Measurements from ENCODE around the gene KANK2. TPM values are rescaled to one million over a fixed set of nuclear protein-coding genes. Genes with fewer than 3 reads are reported as not detected.
A peak's percentile ranks its signal among the peaks of the same experiment; 100 is the strongest.

The KANK2 gene
- total RNA-seq, 1 experiment from 2014 or later = 0.19 TPM

- DNase-seq = no peak
- Histone ChIP-seq H3K27ac (ENCODE audit: low read length) (no peak overlapping the region), H2AFZ (ENCODE audit: low read length) (no peak overlapping the region), H3K36me3 (ENCODE audit: insufficient read depth, low read length) (peaks cover 3% of the 10 kb centered on the region; the same call in 1 of the 2 replicates), H3K4me3 (ENCODE audit: low read length) (peak overlapping the region; percentile 91), H3K4me2 (ENCODE audit: low read depth, low read length, poor library complexity, severe bottlenecking) (peak overlapping the region; percentile 80), H3K4me1 (ENCODE audit: low read length) (peaks cover 13% of the 10 kb centered on the region), H4K20me1 (ENCODE audit: insufficient read depth, low read depth, low read length) (no peaks in the 10 kb centered on the region), H3K27me3 (ENCODE audit: low read length) (no peaks in the 10 kb centered on the region), H3K79me2 (ENCODE audit: low read length) (peaks cover 33% of the 10 kb centered on the region), H3K9me2 (replicated peaks; ENCODE audit: insufficient read depth, low read length) (no peaks in the 10 kb centered on the region), H3K9me3 (ENCODE audit: low read length) (no peaks in the 10 kb centered on the region), H3K9ac (ENCODE audit: low read length) (peak overlapping the region; percentile 90)
Measured at GRCh38 chr19:11154683-11155047, 42.7 kb downstream of the KANK2 start.

GRCh38 chr19:11152318-11153062 lies 44.9 kb downstream of the KANK2 start:
- DNase-seq = no peak
- Histone ChIP-seq H2AFZ (ENCODE audit: low read length) (no peak overlapping the region), H3K36me3 (ENCODE audit: insufficient read depth, low read length) (peaks cover 3% of the 10 kb centered on the region; the same call in 1 of the 2 replicates), H3K4me1 (ENCODE audit: low read length) (peaks cover 13% of the 10 kb centered on the region), H4K20me1 (ENCODE audit: insufficient read depth, low read depth, low read length) (no peaks in the 10 kb centered on the region), H3K27me3 (ENCODE audit: low read length) (no peaks in the 10 kb centered on the region), H3K9me2 (replicated peaks; ENCODE audit: insufficient read depth, low read length) (no peaks in the 10 kb centered on the region), H3K27ac (ENCODE audit: low read length) (no peak overlapping the region), H3K9ac (ENCODE audit: low read length) (no peak overlapping the region), H3K79me2 (ENCODE audit: low read length) (peaks cover 33% of the 10 kb centered on the region), H3K9me3 (ENCODE audit: low read length) (no peaks in the 10 kb centered on the region), H3K4me3 (ENCODE audit: low read length) (no peak overlapping the region), H3K4me2 (ENCODE audit: low read depth, low read length, poor library complexity, severe bottlenecking) (no peak overlapping the region)

- Histone ChIP-seq H3K36me3 (ENCODE audit: insufficient read depth, low read length) (peaks cover 3% of the 10 kb centered on the region; the same call in 1 of the 2 replicates), H2AFZ (ENCODE audit: low read length) (no peak overlapping the region), H3K4me3 (ENCODE audit: low read length) (no peak overlapping the region), H3K9ac (ENCODE audit: low read length) (no peak overlapping the region), H3K27ac (ENCODE audit: low read length) (no peak overlapping the region), H3K4me2 (ENCODE audit: low read depth, low read length, poor library complexity, severe bottlenecking) (no peak overlapping the region), H4K20me1 (ENCODE audit: insufficient read depth, low read depth, low read length) (no peaks in the 10 kb centered on the region), H3K79me2 (ENCODE audit: low read length) (peaks cover 33% of the 10 kb centered on the region), H3K9me3 (ENCODE audit: low read length) (no peaks in the 10 kb centered on the region), H3K4me1 (ENCODE audit: low read length) (peaks cover 10% of the 10 kb centered on the region), H3K27me3 (ENCODE audit: low read length) (no peaks in the 10 kb centered on the region), H3K9me2 (replicated peaks; ENCODE audit: insufficient read depth, low read length) (no peaks in the 10 kb centered on the region)
- no peak for DNase-seq
Measured at GRCh38 chr19:11151181-11151580, 46.2 kb downstream of the KANK2 start.

- no peak overlapping the region for H3K4me2 ChIP-seq (ENCODE audit: low read depth, low read length, poor library complexity, severe bottlenecking)
- H3K27ac ChIP-seq (ENCODE audit: low read length) = no peak overlapping the region
- H3K4me1 ChIP-seq (ENCODE audit: low read length) = no peaks in the 10 kb centered on the region
- H3K4me3 ChIP-seq (ENCODE audit: low read length) = no peak overlapping the region
- no peaks in the 10 kb centered on the region for H4K20me1 ChIP-seq (ENCODE audit: insufficient read depth, low read depth, low read length)
- no peaks in the 10 kb centered on the region for H3K9me2 ChIP-seq (replicated peaks; ENCODE audit: insufficient read depth, low read length)
- no peak for DNase-seq
- H3K27me3 ChIP-seq (ENCODE audit: low read length) = no peaks in the 10 kb centered on the region
- no peak overlapping the region for H2AFZ ChIP-seq (ENCODE audit: low read length)
- H3K79me2 ChIP-seq (ENCODE audit: low read length) = peaks cover 14% of the 10 kb centered on the region
- peaks cover 7% of the 10 kb centered on the region; the same call in 1 of the 2 replicates for H3K36me3 ChIP-seq (ENCODE audit: insufficient read depth, low read length)
- H3K9ac ChIP-seq (ENCODE audit: low read length) = no peak overlapping the region
- H3K9me3 ChIP-seq (ENCODE audit: low read length) = no peaks in the 10 kb centered on the region
Measured at GRCh38 chr19:11148001-11148400, 49.3 kb downstream of the KANK2 start.

- no peak overlapping the region for H3K4me2 ChIP-seq (ENCODE audit: low read depth, low read length, poor library complexity, severe bottlenecking)
- no peak overlapping the region for H3K27ac ChIP-seq (ENCODE audit: low read length)
- no peaks in the 10 kb centered on the region for H3K27me3 ChIP-seq (ENCODE audit: low read length)
- no peak overlapping the region for H3K4me3 ChIP-seq (ENCODE audit: low read length)
- no peaks in the 10 kb centered on the region for H3K4me1 ChIP-seq (ENCODE audit: low read length)
- no peak overlapping the region for H2AFZ ChIP-seq (ENCODE audit: low read length)
- H3K36me3 ChIP-seq (ENCODE audit: insufficient read depth, low read length) = peaks cover 3% of the 10 kb centered on the region; the same call in 1 of the 2 replicates
- no peaks in the 10 kb centered on the region for H4K20me1 ChIP-seq (ENCODE audit: insufficient read depth, low read depth, low read length)
- H3K9me3 ChIP-seq (ENCODE audit: low read length) = no peaks in the 10 kb centered on the region
- no peaks in the 10 kb centered on the region for H3K79me2 ChIP-seq (ENCODE audit: low read length)
- no peaks in the 10 kb centered on the region for H3K9me2 ChIP-seq (replicated peaks; ENCODE audit: insufficient read depth, low read length)
- no peak for DNase-seq
- no peak overlapping the region for H3K9ac ChIP-seq (ENCODE audit: low read length)
Measured at GRCh38 chr19:11145536-11145924, 51.8 kb downstream of the KANK2 start.

- DNase-seq = no peak
- Histone ChIP-seq H2AFZ (ENCODE audit: low read length) (no peak overlapping the region), H3K36me3 (ENCODE audit: insufficient read depth, low read length) (peaks cover 3% of the 10 kb centered on the region; the same call in 1 of the 2 replicates), H3K27me3 (ENCODE audit: low read length) (no peaks in the 10 kb centered on the region), H3K79me2 (ENCODE audit: low read length) (no peaks in the 10 kb centered on the region), H3K9ac (ENCODE audit: low read length) (no peak overlapping the region), H4K20me1 (ENCODE audit: insufficient read depth, low read depth, low read length) (0 out of 2 replicates have a peak, but pooled peaks cover 3% of the 10 kb centered on the region), H3K4me3 (ENCODE audit: low read length) (no peak overlapping the region), H3K4me2 (ENCODE audit: low read depth, low read length, poor library complexity, severe bottlenecking) (no peak overlapping the region), H3K4me1 (ENCODE audit: low read length) (peaks cover 3% of the 10 kb centered on the region; the same call in 1 of the 2 replicates), H3K27ac (ENCODE audit: low read length) (no peak overlapping the region), H3K9me3 (ENCODE audit: low read length) (no peaks in the 10 kb centered on the region), H3K9me2 (replicated peaks; ENCODE audit: insufficient read depth, low read length) (no peaks in the 10 kb centered on the region)
Measured at GRCh38 chr19:11142528-11143171, 54.7 kb downstream of the KANK2 start.

- Histone ChIP-seq H3K9me2 (replicated peaks; ENCODE audit: insufficient read depth, low read length) (no peaks in the 10 kb centered on the region), H3K27ac (ENCODE audit: low read length) (no peak overlapping the region), H3K36me3 (ENCODE audit: insufficient read depth, low read length) (peaks cover 3% of the 10 kb centered on the region; the same call in 1 of the 2 replicates), H3K9me3 (ENCODE audit: low read length) (no peaks in the 10 kb centered on the region), H3K4me2 (ENCODE audit: low read depth, low read length, poor library complexity, severe bottlenecking) (no peak overlapping the region), H3K9ac (ENCODE audit: low read length) (no peak overlapping the region), H3K27me3 (ENCODE audit: low read length) (no peaks in the 10 kb centered on the region), H3K4me1 (ENCODE audit: low read length) (peaks cover 5% of the 10 kb centered on the region; the same call in 1 of the 2 replicates), H3K79me2 (ENCODE audit: low read length) (no peaks in the 10 kb centered on the region), H2AFZ (ENCODE audit: low read length) (no peak overlapping the region), H4K20me1 (ENCODE audit: insufficient read depth, low read depth, low read length) (0 out of 2 replicates have a peak, but pooled peaks cover 3% of the 10 kb centered on the region), H3K4me3 (ENCODE audit: low read length) (no peak overlapping the region)
- no peak for DNase-seq
Measured at GRCh38 chr19:11141937-11142527, 55.3 kb downstream of the KANK2 start.

GRCh38 chr19:11140896-11141295 lies 56.4 kb downstream of the KANK2 start:
- H2AFZ ChIP-seq (ENCODE audit: low read length) = no peak overlapping the region
- peaks cover 3% of the 10 kb centered on the region; the same call in 1 of the 2 replicates for H3K36me3 ChIP-seq (ENCODE audit: insufficient read depth, low read length)
- H3K9me3 ChIP-seq (ENCODE audit: low read length) = no peaks in the 10 kb centered on the region
- no peaks in the 10 kb centered on the region for H3K9me2 ChIP-seq (replicated peaks; ENCODE audit: insufficient read depth, low read length)
- peaks cover 5% of the 10 kb centered on the region; the same call in 1 of the 2 replicates for H3K4me1 ChIP-seq (ENCODE audit: low read length)
- no peak overlapping the region for H3K4me2 ChIP-seq (ENCODE audit: low read depth, low read length, poor library complexity, severe bottlenecking)
- H4K20me1 ChIP-seq (ENCODE audit: insufficient read depth, low read depth, low read length) = 0 out of 2 replicates have a peak, but pooled peaks cover 3% of the 10 kb centered on the region
- DNase-seq = no peak
- H3K27me3 ChIP-seq (ENCODE audit: low read length) = no peaks in the 10 kb centered on the region
- no peak overlapping the region for H3K9ac ChIP-seq (ENCODE audit: low read length)
- no peaks in the 10 kb centered on the region for H3K79me2 ChIP-seq (ENCODE audit: low read length)
- no peak overlapping the region for H3K4me3 ChIP-seq (ENCODE audit: low read length)
- H3K27ac ChIP-seq (ENCODE audit: low read length) = no peak overlapping the region

All from Karpas-422 (cell line).